DMS53 (cell line): Measurements from ENCODE around the gene DNAAF5.
"Not testable (repeated sequence)": the region's sequence is repeated elsewhere in the genome, so short reads cannot be mapped to it uniquely, and the experiment has no call there.

Experiments
- DNase-seq: peaks from one replicate; lab custom pipeline; 2025; lab: John Stamatoyannopoulos, UW

DNAAF5 gene

DNA sequence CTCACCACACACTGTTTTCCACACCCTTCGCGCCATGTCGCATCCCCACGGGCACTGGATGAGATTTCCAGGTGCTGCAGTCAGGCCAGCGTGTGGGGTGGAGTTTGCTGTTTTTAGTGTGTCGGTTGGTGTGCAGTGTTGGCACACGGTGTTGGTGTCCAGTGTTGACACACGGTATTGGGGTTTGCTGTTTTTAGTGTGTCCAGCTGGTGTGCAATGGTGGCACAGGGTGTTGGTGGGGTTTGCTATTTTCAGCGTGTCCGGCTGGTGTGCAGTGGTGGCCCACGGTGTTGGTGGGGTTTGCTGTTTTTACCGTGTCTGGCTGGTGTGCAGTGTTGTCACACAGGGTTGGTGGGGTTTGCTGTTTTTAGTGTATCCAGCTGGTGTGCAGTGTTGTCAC is 20.7 kb downstream of the DNAAF5 start:
- DNase-seq = no peak

DNA sequence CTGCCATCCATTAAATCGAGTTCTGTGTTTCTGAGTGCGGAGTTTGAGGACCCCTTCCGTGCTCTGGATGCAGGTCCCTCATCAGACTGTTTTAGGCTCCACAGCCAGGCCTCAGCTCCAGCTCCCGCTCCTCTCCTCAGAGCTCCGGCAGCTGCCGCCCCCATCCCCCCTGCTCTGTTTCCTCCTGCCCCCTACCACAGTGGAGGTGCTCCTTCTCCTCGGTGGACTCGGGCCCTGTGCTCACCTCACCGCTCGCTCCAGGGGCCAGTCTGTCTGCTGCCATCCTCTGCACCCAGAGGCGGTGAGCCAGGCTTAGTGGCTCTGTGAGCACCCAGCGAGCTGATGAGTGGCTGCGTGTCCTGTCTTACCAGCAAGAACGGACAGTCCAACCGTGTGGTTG is 21.9 kb downstream of the DNAAF5 start:
- no peak for DNase-seq

DNA sequence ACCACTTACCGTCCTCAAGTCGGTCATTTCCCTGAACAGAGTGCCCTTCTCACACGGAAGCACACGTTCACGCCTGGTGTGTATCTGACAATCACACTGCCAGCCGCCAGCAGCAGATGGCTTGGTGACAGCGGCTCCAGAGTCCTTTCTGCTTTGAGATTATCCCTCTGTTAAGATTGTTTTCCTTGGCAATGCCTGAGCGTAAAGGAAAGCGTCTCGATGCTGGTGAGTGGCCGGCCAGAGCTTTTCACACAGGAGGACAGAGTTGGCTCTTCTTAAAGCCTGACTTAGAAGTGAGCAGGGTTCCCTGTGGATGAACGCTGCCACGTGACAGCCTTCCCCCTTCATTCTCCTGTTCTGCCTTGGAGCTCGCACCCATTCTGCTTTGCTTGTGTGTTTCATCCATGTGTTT is 22.6 kb downstream of the DNAAF5 start:
- DNase-seq = no peak

DNA sequence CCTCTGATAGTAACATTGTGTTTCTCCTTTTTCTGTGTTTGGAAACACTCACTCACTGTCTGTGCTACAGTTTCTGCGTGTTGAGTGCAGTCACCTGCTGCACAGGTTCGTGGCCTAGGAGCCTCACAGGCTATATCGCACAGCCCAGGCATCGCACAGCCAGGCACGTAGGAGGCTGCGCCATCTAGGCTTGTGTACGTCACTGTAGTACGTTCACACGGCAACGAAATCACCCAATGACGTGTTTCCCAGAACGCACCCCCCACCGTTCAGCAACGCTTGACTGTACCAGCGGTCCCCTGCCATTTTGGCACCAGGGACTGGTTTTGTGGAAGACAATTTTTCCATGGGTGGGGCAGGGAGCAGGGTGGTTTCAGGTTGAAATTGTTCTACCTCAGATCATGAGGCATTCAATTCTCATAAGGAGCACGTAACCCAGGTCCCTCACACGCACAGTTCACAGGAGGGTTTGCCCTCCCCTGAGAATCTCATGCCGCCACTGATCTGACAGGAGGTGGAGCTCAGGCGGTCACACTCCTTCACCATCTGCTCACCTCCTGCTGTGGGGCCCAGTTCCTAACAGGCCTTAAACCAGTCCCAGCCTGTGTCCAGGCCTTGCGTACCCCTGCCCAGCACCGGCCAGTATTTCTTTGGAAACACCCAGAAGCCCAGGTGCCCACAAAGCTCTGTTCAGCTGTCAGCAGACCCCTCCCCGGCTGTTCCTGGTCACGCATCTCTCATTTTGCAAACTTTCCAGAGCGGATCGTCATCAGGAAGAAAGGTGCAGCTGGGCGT is 23.8 kb downstream of the DNAAF5 start:
- no peak for DNase-seq

DNA sequence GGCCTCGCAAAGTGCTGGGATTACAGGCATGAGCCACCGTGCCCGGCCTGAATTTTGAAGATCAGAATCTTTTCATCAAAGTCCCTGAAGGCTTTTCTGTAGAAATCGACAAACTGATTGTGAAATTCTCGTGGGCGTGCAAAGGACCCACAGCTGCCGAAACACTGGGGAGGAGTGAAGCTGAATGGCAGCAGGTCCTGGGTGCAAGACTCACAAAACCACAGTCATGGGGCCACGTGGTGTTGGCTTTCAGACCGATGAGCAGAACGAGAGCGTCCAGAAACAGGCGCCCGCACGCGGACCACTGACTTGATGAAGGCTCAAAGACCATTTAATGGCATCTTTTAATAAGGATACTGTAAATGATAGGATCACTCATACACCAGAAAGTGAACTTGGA is 25.3 kb downstream of the DNAAF5 start:
- no peak for DNase-seq

DNA sequence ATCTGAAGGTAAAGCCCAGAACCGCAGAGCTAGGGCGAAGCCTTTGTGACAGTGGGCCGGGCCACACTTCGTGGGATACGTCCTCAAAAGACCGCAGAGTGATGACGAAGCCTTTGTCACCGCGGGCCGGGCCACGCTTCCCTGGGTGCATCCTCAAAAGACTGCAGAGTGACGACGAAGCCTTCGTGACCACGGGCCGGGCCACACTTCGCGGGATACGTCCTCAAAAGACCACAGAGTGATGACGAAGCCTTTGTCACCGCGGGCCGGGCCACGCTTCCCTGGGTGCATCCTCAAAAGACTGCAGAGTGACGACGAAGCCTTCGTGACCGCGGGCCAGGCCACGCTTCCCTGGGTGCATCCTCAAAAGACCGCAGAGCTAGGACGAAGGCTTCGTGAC is 25.8 kb downstream of the DNAAF5 start:
- not testable (repeated sequence) for DNase-seq

DNA sequence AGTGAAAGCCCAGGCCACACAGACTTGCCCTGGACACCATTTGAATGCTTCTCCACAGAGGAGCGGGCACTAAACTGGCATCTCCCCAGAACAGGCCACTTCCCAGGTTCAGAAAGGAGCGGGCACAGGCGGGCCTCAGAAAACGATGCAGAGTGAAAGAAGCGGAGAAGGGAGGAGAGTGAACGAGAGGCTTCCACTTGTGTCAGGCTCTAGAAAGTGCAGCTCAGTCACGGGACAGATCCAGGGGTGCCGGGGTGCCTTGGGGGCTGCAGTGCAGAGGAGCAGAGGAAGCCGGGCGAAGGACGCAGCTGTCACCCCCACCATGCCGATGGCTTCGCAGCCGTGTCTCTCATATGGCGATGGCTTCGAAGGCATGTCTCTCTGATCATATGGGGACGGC is 26.7 kb downstream of the DNAAF5 start:
- DNase-seq = no peak

DNA sequence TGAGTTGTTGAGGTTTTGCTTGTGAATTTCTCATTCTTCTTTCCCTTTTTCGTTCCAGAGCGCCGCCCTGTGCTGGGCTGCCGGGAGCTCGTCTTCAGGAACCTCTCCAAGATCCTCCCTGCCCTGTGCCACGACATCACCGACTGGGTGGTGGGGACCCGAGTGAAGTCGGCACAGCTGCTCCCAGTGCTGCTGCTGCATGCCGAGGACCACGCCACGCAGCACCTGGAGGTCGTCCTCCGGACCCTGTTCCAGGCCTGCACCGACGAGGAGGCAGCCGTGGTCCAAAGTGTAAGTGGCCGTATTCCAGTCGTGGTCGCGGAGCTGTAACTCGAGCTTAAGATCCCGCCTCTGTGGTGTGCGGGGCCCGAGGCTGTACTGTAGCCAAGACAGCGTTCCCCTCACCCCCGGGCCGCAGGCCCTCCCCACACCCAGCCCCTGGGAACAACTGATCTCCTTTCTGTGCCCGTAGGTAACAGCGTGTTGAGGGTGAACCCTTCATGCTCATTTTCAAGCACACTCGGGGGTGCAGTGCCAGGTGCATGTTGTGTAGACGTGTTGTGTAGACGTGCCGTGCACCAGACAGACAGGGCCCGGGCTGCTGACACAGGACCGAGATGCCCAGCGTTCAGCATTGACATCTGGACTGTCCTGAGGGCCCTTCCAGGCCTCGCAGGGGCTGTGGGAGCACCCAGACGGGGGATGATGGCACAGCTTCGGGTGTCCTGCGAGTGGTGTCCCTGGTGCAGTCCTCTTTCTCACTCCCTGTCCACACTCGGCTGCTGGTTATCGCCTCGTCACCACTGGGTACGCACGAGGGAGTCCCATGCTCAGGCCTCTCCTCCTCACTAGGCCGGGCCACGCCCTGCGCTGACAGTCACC is 28.3 kb downstream of the DNAAF5 start:
- no peak for DNase-seq

DNA sequence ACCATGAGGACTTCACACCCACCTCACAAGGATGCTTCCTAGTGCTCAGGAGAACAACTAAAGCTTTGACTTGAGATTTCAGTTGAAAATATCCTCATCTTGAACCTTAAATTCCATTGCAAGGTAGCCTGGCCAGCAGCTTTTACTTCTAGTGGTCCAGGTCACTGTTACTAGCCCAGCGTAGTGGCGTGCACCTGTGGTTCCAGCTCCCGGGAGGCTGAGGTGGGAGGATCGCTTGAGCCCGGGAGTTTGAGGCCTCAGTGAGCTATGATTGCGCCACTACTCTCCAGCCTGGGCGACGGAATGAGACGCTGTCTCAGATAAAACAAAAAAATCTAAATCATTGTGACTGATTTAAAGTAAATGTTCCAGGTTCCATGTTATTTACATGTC is 28.9 kb downstream of the DNAAF5 start:
- DNase-seq = no peak

DNA sequence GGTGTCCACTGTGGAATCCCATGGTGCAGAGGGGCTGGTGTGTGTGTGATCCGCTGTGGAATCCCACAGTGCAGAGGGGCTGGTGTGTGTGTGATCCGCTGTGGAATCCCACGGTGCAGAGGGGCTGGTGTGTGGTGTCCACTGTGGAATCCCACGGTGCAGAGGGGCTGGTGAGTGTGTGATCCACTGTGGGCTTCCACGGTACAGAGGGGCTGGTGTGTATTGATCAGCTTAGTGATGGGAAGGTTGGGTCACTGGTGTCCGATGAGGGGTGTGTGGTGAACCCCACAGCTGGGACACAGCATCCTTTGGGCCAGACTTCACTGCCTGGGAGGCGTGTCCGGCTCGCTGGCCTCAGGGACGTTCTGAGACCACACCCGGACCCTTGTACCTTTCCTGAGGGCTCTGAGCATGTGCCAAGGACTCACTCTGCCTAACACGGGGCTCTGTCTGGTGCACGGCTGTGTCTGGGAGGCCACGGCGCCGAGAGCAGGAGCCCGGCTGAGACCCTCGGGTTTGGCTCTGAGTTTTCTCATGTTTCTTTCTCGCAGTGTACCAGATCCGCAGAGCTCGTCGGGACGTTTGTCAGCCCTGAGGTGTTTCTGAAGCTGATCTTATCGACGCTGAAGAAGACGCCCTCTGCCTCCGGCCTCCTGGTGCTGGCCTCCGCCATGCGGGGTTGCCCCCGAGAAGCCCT is 29.9 kb downstream of the DNAAF5 start:
- no peak for DNase-seq

DNA sequence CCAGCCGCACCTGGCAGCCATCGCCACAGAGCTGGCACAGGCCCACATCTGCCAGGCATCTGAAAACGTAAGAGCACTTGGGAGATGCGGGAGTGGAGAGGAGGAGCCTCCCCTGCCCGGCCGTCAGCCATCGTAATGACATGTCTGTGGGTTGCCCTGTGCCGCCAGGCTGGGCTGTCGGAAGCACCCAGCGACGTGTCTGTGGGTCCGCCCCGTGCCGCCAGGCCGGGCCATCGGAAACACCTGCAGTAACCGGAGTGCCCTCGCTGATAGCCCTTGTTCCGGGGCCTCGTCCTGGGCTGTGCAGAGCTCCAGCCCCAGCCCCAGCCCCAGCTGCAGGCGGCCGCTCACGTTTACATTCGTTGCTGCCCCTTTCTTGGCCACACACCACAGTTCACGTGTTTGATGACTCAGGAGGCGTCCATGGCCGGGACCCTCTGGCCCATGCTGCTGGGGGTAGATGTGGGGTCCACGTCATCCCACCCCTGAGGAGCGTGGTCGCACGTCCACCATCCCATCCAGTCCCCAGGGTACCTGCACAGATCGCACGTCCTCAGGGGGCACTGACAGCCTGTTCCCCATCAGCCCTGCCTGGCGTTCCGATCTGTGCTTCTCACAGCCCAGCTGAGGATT is 30.5 kb downstream of the DNAAF5 start:
- DNase-seq = no peak

DNA sequence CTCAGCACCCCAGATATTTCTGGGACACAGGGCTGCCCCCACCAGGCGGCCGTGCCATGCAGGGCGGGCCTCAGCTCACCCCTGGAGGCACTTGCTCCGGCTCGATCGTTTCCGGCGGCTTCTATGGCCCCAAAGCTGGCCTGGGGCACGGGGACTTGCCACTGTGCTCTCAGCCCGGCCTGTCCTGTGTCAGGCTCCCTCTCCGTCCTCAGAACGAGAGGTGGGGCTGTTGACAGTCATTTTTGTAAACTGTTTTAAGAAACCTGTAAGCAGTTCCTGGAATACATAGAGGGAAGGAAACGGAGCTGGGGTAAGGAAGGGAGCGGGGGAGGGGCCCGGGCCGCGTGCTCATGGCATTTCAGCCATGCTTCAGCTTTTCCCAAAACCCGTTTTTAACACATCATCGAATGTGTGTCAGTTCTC is 31.3 kb downstream of the DNAAF5 start:
- no peak for DNase-seq

DNA sequence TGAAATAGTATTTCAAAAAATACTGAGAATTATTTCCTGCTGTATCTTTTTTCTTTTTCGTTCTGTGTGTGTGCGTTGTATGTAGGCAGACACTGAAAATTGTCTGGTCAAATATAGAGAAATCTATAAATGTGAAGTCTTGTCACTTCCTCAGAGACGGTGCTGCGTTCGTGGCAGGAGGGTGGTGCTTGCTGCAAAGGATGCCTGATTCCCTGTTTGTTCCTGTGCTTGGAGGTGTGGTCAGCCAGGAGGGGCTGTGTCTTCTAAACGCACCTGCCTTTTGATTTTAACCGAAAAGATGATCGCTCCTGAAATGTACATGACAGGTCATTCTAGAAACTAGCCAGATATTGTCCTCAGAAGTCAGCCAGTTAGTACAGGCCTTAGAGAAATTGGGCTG is 33.1 kb downstream of the DNAAF5 start:
- DNase-seq = no peak

DNA sequence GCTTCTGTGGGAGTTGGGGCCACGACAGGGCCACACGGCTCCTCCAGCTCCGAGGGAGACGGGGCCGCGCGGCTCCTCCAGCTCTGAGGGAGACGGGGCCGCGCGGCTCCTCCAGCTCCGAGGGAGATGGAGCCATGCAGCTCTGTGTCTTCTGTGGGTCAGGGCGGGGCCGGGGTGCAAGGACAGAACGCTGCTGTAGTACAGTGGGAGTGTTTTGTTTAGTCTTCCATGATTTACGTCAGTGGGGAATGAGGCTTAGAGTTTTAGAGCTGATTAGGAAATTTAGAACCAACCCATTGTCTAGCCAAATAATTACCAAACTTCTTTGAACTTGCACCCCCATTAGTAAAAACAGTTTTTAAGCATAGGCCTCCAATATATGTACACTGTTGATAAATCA is 33.5 kb downstream of the DNAAF5 start:
- DNase-seq = no peak

DNA sequence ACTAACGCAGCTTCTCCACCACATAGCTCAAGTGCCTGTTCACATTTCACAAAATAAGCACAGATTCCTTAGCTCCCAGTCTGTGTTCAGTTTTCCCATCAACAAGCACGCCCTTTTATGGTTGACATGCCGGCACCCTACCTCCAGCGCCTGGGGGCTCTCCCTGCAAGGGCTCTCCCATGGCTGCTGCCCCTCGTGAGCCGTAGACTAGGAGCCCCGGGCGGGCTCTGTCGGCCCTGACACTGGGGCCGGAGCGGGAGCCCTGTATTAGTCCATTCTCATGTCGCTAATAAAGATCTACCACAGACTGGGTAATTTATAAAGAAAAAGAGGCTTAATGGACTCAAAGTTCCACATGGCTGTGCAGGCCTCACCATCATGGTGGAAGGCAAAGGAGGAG is 34.6 kb downstream of the DNAAF5 start:
- no peak for DNase-seq

DNA sequence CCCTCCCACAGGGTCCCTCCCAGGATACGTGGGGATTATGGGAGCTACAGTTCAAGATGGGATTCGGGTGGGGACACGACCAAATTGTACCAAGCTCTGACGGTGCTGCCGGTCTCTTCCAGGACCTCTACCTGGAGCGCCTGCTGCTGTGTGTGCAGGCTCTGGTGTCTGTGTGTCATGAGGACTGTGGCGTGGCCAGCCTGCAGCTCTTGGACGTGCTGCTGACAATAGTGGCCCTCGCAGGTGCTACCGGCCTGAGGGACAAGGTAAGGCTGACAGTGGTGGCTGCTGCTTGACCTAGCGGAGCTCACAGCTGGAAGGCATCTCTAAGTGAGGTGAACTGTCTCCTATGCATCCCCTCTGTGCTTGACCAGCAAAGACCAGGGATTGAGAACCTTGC is 35.1 kb downstream of the DNAAF5 start:
- DNase-seq = no peak

DNA sequence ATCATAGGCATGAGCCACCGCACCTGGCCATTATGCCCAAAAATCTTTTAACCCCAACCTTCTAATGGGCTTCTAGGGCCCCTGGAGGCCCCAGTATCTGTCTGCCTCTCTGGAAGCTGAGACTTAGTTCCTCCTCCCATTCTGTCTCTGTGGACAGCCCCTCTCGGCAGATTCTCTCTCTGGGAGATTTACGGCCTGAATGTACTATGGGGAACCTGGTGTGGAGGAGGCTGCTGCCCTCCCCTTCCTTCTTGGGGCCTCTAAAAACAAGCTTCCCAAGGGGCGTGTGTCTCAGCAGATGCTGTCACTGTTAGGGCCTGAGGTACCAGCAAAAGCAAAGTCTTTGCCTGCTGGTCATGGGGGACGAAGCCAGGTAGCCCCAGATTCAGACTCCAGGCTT is 36.4 kb downstream of the DNAAF5 start:
- DNase-seq = no peak

DNA sequence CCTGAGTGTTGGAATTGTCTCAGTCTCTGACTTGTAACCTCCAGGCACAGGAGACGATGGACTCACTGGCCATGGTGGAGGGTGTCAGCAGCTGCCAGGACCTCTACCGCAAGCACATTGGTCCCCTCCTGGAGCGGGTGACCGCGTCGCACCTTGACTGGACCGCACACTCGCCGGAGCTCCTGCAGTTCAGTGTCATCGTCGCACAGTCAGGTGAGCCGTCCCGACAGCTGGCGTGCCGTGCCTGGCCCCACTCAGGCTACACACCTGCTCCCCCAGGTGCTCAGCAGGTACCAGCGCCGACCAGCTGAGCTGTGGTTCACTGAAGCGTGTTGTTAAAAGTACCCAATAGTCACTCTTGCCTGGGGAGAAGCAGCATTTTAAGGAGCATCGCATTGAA is 37.3 kb downstream of the DNAAF5 start:
- peak; percentile 89 for DNase-seq

DNA sequence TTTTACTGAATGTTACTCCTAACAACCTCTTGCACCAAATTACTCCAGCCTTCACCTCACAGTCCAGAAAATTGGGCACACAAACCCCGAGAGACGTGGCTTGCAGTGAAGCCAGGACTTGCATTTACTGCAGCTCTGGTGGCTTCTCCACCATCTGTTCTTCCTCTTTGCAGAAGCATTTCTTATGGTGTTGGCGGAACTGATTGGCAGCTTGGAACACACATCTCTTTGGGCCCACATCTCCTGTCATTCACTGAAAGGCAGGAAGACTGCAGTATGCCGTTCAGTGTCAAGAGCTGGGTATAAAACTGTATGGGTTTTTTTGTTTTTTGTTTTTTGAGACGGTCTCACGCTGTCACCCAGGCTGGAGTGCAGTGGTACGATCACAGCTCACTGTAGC is 38.9 kb downstream of the DNAAF5 start:
- DNase-seq = no peak

DNA sequence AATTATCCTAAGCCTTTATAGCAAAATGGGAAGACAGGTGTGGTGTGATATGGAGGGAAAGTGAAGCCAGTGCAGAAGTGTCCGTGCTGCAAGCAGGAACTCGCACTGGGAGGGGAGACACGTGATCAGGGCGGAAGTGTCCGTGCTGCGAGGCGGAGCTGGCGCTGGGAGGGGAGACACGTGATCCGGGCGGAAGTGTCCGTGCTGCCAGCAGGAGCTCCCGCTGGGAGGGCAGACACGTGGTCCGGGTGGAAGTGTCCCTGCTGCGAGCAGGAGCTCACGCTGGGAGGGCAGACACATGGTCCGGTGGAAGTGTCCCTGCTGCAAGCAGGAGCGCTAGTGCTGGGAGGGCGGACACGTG is 41.1 kb downstream of the DNAAF5 start:
- no peak for DNase-seq

DNA sequence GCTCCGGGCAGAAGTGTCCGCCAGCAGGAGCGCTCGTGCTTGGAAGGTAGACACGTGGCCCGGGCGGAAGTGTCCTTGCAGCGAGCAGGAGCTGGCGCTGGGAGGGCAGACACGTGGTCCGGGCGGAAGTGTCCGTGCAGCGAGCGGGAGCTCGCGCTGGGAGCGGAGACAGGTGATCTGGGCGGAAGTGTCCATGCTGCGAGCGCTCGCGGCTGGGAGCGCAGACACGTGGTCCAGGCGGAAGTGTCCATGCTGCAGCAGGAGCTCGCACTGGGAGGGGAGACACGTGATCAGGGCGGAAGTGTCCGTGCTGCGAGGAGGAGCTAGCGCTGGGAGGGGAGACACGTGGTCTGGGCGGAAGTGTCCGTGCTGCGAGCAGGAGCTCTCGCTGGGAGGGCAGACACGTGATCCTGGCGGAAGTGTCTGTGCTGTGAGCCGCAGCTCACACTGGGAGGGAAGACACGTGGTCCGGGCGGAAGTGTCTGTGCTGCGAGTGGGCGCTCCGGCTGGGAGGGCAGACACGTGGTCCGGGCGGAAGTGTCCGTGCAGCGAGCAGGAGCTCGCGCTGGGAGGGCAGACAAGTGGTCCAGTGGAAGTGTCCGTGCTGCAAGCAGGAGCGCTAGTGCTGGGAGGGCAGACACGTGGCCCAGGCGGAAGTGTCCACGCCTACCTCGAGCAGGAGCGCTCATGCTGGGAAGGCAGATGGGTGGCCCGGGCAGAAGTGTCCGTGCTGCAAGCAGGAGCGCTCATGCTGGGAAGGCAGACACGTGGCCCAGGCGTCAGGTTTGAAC is 41.6 kb downstream of the DNAAF5 start:
- DNase-seq = no peak
